ENCODE results near the gene LRP1B. TPM values are rescaled to one million over a fixed set of nuclear protein-coding genes. Genes with fewer than 3 reads are reported as not detected.

The LRP1B gene
- polyA plus RNA-seq, 1 donor from 2014 or later, result 12.7 TPM

GRCh38 chr2:142153601-142154000, 22.8 kb upstream of the LRP1B start:
- H3K27me3 ChIP-seq (ENCODE audit: insufficient read depth, low read depth, low read length), result no peaks in the 10 kb centered on the region
- H3K4me2 ChIP-seq (ENCODE audit: low read length), result no peak overlapping the region
- H3K27ac ChIP-seq (ENCODE audit: low read length), result no peak overlapping the region
- no peak overlapping the region for H3K4me3 ChIP-seq (ENCODE audit: low read length)
- TF ChIP-seq TAF1 (IDR thresholded peaks at IDR 0.05; ENCODE audit: low read depth) (no peak), EZH2 (IDR thresholded peaks at IDR 0.05; ENCODE audit: borderline replicate concordance, insufficient read depth, low read length, poor library complexity, severe bottlenecking) (no peak), REST (IDR thresholded peaks at IDR 0.05; ENCODE audit: borderline replicate concordance) (no peak), RAD21 (conservative IDR thresholded peaks at IDR 0.05) (no peak), POLR2AphosphoS5 (IDR thresholded peaks at IDR 0.05) (no peak), EP300 (conservative IDR thresholded peaks at IDR 0.05; ENCODE audit: poor library complexity, severe bottlenecking) (no peak), CTCF (IDR thresholded peaks at IDR 0.05; ENCODE audit: poor library complexity, severe bottlenecking) (no peak), MXI1 (conservative IDR thresholded peaks at IDR 0.05; ENCODE audit: poor library complexity, severe bottlenecking) (no peak)
- H4K20me1 ChIP-seq (ENCODE audit: insufficient read depth), result no peaks in the 10 kb centered on the region
- no peaks in the 10 kb centered on the region for H3K9me3 ChIP-seq (ENCODE audit: low read length)
- H3F3A ChIP-seq (ENCODE audit: insufficient read depth, low read length, poor library complexity, severe bottlenecking), result no peaks in the 10 kb centered on the region
- no peaks in the 10 kb centered on the region for H3K9me2 ChIP-seq (ENCODE audit: insufficient read depth, low read length)
- H3K79me2 ChIP-seq (replicated peaks; ENCODE audit: insufficient read depth, low read length), result no peaks in the 10 kb centered on the region
- no peaks in the 10 kb centered on the region for H3K36me3 ChIP-seq (ENCODE audit: insufficient read depth, low read length)
- H3K9ac ChIP-seq (ENCODE audit: low read length), result no peak overlapping the region
- H2AFZ ChIP-seq (ENCODE audit: low read depth, low read length), result no peak overlapping the region

- Histone ChIP-seq H3K27ac (ENCODE audit: low read length) (no peak overlapping the region), H3K9ac (ENCODE audit: low read length) (no peak overlapping the region), H4K20me1 (ENCODE audit: insufficient read depth) (no peaks in the 10 kb centered on the region), H3K9me2 (ENCODE audit: insufficient read depth, low read length) (no peaks in the 10 kb centered on the region), H2AFZ (ENCODE audit: low read depth, low read length) (no peak overlapping the region), H3K9me3 (ENCODE audit: low read length) (no peaks in the 10 kb centered on the region), H3K27me3 (ENCODE audit: insufficient read depth, low read depth, low read length) (no peaks in the 10 kb centered on the region), H3K36me3 (ENCODE audit: insufficient read depth, low read length) (no peaks in the 10 kb centered on the region), H3F3A (ENCODE audit: insufficient read depth, low read length, poor library complexity, severe bottlenecking) (no peaks in the 10 kb centered on the region), H3K4me2 (ENCODE audit: low read length) (no peak overlapping the region), H3K79me2 (replicated peaks; ENCODE audit: insufficient read depth, low read length) (no peaks in the 10 kb centered on the region), H3K4me3 (ENCODE audit: low read length) (no peak overlapping the region)
- TF ChIP-seq MXI1 (conservative IDR thresholded peaks at IDR 0.05; ENCODE audit: poor library complexity, severe bottlenecking) (no peak), RAD21 (conservative IDR thresholded peaks at IDR 0.05) (no peak), EZH2 (IDR thresholded peaks at IDR 0.05; ENCODE audit: borderline replicate concordance, insufficient read depth, low read length, poor library complexity, severe bottlenecking) (no peak), TAF1 (IDR thresholded peaks at IDR 0.05; ENCODE audit: low read depth) (no peak), SMC3 (conservative IDR thresholded peaks at IDR 0.05; ENCODE audit: poor library complexity) (no peak), POLR2AphosphoS5 (IDR thresholded peaks at IDR 0.05) (no peak), EP300 (conservative IDR thresholded peaks at IDR 0.05; ENCODE audit: poor library complexity, severe bottlenecking) (no peak), CTCF (IDR thresholded peaks at IDR 0.05; ENCODE audit: poor library complexity, severe bottlenecking) (no peak), REST (IDR thresholded peaks at IDR 0.05; ENCODE audit: borderline replicate concordance) (no peak)
These were observed 19.6 kb upstream of the LRP1B start for GRCh38 chr2:142150453-142150852.

Data from neural cell (in vitro differentiated cells).